GM19328 (cell line): ENCODE results near the gene CUEDC2.
A peak's percentile ranks its signal among the peaks of the same experiment; 100 is the strongest.

Experiments used
- ATAC-seq: cut with Tn5 transposase; IDR thresholded peaks from one replicate; pipeline ENCODE4 v1.9.1; 2021; ENCODE audit warnings: mild to moderate bottlenecking, moderate library complexity; ENCODE audit not compliant: unreplicated experiment

Gene CUEDC2

GRCh38 chr10:102410429-102411073 is 21.8 kb downstream of the CUEDC2 start:
- no peak for ATAC-seq

DNA sequence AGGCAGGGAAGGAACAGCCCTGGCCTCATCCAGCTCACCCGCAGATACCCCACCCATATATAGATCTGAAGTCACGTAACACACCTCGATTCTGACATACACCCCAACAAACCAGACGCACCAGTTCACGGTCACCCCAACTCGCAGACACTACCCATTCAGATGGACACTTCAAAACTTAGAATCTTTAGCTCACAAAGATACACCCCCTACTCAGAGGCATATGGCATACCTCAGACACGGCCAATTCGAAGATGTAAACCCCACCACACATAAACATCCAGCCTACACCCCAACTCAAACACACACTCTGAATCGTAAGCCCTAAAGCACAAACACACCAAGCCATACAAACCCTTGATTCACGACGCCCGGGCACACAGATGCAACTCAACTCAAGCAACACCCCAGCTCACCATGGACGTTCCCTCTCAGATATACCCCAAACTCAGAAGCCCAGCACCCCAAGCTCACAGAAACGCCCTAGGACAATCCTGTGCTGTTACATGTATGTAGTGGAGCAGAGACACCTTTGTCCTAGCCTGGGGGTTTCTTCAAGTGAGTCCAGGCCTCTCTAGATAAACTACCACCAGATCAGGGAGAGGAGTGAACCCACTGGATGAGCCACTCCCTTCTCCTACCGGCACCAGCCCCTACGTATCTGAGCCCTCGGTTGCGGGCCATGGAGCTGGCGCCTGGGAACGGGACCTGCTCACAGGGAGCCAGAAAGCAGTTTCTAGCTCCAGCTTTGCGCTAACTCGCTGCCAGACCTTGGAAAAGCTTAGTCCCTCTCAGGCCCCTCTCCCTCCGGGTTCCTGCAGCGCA is 22.6 kb downstream of the CUEDC2 start:
- ATAC-seq: no peak

- ATAC-seq: no peak
Observed at GRCh38 chr10:102408728-102409603, 23.4 kb downstream of the CUEDC2 start.

GRCh38 chr10:102408131-102408727 is 24.1 kb downstream of the CUEDC2 start:
- no peak for ATAC-seq

- ATAC-seq: no peak
Observed at GRCh38 chr10:102407425-102408130, 24.8 kb downstream of the CUEDC2 start.

DNA sequence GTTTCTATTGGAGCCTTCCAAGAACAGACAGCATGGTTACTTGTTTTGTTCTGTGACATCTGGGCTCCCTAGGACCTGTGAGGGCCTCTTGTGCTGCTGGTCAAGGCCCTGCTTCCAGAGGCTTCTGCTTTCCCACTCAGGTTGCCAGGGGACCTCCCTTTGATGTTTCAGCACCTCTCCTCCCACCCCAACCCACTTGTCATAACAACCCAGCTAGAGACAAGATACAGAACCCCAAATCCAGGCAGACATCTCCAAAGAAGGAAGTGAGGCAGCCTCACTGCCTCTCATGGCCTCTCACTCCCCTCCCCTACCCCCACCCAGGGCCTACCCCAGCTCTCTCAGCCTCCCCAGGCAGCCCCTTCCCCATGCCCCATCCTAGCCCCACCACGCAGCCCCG is 25.6 kb downstream of the CUEDC2 start:
- no peak for ATAC-seq

- ATAC-seq: no peak
Observed at GRCh38 chr10:102405632-102406031, 26.7 kb downstream of the CUEDC2 start.

GRCh38 chr10:102405108-102405571 is 27.2 kb downstream of the CUEDC2 start:
- ATAC-seq: no peak

DNA sequence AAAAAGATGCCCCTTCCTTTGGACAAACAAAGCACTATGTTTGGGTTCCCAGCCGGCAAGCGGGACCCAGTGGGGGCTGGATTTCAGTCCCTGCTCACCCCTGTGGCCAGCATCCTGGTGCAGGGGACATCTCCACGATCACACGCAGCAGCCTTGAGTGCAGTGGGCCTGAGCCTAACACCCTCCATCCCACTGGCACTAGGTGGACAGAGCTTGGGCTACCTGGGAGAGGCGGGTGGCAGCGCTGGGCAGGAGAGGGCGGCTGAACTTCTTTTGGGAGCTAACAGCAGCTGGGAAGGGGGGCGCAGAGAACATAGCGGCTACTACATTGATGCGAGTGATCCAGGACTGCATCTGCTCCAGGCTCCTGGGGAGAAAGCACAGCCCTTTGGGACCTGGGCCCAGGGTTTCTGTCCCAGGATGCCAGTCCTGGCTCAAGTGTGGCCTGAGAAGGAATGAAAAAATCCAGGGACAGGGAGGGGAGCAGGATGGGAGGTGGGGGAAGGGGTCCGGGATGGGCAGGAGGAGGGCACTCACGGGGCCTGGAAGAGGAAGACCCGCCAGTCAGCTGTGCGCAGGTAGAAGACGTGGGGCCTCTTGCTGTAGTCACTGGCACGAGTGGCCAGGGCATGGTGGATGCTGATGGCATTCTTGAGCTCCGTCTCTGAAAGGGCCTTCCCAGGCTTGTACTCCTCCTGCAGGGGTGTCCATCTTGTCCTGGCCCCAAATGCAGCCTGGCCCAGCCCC is 27.8 kb downstream of the CUEDC2 start:
- ATAC-seq: no peak

- ATAC-seq: no peak
Observed at GRCh38 chr10:102403115-102403514, 29.3 kb downstream of the CUEDC2 start.

DNA sequence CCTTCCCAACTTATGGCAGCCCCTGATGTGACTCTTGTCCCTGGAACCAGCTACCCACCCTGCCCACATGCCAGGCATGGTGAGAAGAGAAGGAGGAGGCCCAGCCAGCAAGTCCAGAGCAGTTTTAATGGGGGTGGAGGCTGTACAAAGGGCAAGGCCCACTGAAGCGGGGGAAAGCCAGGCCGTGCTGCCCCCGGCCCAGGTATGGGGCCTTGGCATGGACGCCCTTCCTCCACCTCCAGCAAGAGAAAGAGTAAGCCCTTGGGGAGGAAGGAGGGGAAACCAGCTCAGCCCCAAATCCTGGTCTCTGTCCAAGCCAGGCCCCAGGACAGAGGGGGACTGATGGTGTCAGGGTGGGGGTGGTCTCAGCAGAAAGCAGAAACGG is 29.9 kb downstream of the CUEDC2 start:
- no peak for ATAC-seq

DNA sequence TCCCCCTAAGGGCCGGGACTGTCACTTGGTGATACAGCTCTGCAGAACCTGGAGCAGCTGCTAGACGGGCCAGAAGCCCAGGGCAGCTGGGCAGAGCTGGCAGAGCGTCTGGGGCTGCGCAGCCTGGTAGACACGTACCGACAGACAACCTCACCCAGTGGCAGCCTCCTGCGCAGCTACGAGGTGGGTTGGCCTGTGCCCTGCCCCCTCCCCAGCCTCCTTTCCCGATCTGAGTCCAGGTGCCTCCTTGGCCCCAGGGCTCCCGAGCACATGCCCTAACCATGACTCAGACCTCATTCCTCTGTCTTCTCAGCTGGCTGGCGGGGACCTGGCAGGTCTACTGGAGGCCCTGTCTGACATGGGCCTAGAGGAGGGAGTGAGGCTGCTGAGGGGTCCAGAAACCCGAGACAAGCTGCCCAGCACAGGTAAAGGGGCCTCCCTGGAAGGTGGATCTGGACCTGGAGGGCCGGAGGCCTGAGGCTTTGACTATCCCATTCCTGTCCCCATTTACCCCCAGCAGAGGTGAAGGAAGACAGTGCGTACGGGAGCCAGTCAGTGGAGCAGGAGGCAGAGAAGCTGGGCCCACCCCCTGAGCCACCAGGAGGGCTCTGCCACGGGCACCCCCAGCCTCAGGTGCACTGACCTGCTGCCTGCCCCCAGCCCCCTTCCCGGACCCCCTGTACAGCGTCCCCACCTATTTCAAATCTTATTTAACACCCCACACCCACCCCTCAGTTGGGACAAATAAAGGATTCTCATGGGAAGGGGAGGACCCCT is 30.5 kb downstream of the CUEDC2 start:
- no peak for ATAC-seq

- ATAC-seq: no peak
Observed at GRCh38 chr10:102401342-102401654, 31.1 kb downstream of the CUEDC2 start.

GRCh38 chr10:102400598-102401341 is 31.6 kb downstream of the CUEDC2 start:
- no peak for ATAC-seq

GRCh38 chr10:102400076-102400475 is 32.3 kb downstream of the CUEDC2 start:
- no peak for ATAC-seq

DNA sequence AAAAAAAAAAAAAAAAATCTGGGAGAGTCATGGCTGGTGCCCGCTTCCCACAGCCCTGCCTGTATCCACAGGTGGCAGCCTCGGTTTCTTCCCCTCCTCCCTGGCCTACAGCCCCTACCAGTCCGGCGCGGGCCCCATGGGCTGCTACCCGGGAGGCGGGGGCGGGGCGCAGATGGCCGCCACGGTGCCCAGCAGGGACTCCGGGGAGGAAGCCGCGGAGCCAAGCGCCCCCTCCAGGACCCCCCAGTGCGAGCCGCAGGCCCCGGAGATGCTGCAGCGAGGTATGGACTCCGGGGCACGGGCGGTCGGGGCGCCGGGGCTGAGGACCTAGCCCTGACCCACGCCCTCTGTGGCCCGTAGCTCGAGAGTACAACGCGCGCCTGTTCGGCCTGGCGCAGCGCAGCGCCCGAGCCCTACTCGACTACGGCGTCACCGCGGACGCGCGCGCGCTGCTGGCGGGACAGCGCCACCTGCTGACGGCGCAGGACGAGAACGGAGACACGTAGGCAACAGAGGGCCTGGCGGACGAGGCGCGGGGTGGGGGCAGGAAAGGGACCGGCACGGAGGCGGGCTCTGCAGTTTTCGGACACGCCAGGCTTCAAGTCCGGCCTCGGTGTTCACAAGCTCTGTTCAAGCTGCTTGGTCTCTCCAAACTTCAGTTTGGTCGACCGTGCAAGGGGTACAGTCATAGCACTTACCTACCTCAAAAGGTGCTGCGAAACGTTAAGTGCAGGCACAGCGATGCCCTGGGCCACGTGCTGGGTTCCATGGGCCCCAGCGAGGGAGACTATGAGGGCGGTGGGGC is 33.0 kb downstream of the CUEDC2 start:
- ATAC-seq: peak; percentile 40

DNA sequence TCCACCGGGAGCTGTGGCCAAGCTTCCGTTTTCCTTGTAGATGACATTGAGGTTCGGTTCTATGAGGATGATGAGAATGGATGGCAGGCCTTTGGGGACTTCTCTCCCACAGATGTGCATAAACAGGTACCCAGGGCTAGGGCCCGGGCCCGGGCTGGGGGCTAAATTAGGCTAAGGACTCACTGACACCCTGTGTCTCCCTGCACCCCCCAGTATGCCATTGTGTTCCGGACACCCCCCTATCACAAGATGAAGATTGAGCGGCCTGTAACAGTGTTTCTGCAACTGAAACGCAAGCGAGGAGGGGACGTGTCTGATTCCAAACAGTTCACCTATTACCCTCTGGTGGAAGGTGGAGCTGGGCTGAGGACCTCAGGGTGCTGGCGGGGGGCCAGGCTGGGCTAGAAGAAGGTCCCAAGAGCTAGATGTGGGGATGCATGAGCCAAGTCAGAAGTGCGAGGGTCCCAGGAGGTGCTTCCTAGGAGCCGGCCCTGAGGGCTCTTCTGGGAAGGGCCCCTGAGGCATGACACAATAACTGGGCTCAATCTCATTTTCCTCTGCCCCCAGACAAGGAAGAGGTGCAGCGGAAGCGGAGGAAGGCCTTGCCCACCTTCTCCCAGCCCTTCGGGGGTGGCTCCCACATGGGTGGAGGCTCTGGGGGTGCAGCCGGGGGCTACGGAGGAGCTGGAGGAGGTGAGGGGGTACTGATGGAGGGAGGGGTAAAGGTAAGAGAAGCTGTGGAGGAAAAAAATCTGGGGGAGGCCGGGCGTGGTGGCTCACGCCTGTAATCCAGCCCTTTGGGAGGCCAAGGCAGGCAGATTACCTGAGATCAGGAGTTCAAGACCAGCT is 34.0 kb downstream of the CUEDC2 start:
- no peak for ATAC-seq
